Activated naive CD8-positive, alpha-beta T cell treated with anti-CD3 and anti-CD28 coated beads, Interleukin-2, amount 50 U/mL, for 16 hours (primary cell): ENCODE measurements around the gene HOXD12.

Experiments used
- DNase-seq: peaks from one replicate; pipeline ENCODE4 v3.0.0-alpha.2; 2020; ENCODE audit warnings: low read depth, low spot score

The HOXD12 gene

DNA sequence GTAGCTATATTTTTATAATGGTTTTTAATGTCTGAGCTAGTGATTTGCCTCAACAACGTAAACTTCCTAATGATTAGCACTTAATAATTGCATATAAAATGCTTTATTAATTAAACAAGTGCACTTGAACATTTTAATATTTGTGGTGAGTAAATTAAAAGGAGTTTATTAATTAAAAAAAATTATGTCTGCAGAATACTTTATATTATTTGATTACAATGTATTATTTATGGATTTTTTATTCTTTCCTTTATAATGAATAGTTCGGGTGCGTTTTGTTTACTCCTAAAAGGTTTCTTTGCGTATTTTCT lies 32.2 kb downstream of the HOXD12 start:
- DNase-seq, result no peak

DNA sequence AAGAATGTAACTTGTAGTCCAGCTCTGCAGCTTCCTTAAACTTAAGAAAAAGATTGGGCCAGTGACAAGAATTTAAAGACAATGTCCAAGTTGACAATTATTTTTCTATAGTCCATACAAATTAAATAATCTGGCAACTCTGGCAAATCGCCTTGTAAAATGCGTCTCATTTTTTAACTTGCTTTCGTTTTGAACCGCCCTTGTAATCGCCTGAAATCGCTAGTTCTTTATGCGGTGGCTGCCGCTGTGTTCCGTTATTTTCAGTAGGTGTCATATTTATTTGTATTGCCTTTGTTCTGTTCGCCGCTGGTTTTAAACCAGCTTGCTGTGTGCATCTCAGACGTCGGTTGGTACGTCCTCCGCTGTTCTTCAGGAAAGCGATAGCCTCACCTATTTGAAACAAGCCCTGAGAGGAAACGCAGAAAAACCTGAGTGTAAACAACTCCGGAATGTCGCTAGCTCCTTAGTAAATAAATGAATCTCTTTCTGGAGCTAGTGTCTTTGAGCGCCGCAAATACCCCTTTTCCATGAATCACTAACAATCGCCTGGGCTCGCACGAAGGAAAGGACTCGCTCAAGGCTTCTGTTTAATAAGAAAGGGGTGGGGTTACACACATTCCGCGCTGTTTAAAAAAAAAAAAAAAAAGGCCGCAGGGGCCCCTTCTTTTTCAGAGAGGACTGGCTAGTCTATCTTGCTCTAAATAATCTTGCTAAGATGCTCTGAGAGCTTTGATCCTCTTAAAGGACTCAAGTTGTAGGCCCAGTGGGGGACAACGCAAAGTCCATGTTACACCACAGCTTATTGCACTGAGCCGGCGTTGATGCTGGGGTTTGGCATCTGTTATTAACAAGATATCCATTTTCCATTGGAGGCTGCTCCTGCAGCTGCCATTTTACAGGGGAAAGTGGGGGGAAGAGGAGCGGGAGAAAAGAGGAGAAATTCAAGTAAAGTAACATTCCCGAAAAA lies 32.9 kb downstream of the HOXD12 start:
- no peak for DNase-seq

DNA sequence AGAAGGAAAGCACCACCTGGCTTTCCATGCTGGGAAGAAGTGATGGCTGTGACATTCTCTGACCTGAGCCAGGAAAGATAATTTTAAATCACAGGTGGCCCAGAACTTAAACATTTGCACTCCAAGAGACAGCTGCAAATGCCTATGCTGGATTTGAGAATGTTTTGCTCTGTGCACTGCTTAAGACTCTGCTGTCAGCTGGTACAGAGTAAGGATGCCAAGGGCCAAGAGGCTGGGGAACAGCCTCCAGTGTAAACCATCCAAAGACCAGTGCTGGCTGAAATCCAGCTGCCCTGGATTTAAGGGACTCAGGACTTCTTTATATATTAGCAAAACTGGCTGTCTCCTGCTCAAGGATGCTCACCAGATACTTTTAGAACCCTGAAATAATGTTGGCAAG lies 33.8 kb downstream of the HOXD12 start:
- DNase-seq, result no peak

DNA sequence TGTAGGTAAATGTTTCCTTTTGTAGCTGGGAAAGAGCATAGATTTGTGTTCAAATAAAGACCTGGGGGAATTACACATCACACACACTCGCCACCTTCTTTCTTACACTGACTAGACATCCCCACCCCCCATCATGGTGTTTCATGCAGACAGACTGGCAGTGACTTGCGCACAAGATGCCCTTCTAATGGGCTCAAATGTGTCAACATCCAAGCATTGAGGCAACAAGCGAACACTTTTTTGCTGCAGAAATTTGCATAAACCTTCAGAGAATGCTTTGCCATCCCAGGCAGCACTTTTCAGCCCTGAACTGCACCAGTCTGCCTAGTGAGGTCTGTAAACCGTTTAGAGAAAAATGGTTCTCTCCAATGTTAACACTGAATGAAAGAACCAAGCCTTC lies 34.4 kb downstream of the HOXD12 start:
- no peak for DNase-seq

DNA sequence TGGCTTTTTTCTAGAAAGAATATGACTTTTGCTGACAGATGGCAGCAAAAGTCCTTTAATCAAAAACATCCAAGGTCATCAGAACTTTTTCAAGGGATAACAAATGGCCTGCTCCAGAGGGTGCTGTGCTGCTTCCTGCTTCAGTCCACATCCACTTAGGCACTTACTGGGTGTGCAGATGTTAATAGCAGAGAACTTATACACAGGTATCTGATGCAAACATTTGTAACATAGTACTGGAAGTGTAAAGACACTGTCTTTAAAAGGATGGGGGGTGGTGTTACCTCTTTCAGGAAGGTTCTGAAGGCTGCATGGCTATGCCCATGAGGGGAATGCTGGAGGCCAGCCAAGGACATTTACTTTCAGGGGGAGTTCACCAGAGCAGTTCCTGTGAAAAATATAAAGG lies 35.4 kb downstream of the HOXD12 start:
- DNase-seq, result no peak

DNA sequence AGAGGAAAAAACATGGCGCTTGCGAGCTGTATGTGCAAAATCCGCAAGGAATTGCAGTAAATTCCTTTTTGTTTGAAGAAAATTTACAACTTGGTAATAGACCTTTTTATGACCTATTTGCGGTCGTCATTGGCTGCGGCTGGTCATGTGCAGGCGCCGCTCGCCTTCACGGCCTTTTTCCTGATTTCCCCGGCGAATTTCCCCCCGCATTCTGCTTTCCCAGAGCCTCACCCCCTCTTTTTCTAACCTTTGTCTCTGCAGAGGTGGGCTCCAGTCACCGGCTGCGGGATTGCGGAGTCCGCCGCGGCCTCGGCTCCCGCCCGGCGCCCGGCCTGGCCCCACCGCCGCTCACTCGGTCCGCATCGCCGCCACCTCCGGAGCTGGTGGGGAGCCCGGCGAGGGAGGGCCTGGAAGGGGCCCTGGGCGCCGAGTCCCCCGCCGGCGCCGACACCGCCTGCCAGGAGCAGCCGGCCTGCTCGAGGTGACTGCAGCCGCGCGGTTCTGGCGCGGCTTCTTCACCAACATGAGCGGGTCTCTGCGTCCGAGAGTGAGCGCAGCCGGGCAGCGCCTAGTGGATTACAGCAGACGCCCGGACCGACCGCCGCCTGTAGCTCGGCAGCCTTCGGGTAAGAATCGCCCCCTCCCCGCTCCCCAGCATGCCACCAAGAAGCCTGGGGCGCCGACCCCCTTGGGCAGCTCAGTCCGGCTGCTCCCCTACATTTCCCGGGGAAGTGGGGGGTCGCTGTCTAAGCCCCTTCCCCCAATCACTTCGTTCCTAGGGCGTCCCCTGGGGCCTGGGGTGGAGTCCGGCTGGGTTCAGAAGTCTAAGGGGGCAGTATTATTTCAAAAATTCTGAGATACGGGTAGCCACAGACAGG lies 37.0 kb downstream of the HOXD12 start:
- no peak for DNase-seq

DNA sequence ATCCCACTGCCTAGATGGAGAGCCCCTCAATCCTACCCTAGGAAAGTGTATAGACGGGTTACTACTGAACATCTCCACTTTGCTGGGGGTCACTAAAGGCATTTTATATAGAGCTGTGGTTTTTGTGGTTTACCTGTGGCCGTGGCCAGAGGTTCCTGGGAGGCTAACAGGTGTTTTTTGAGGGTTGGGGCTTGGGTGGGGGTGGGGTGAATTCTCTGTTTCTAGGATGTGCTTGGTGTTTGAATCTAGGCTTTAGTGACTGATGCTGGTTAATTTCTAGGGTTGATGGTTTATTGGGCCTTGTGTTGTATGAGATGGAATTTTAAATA lies 37.6 kb downstream of the HOXD12 start:
- no peak for DNase-seq

DNA sequence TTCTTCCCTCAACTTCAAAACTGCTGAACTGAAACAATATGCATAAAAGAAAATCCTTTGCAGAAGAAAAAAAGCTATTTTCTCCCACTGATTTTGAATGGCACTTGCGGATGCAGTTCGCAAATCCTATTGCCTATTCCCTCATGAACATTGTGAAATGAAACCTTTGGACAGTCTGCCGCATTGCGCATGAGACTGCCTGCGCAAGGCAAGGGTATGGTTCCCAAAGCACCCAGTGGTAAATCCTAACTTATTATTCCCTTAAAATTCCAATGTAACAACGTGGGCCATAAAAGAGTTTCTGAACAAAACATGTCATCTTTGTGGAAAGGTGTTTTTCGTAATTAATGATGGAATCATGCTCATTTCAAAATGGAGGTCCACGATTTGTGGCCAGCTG lies 38.3 kb downstream of the HOXD12 start:
- no peak for DNase-seq

DNA sequence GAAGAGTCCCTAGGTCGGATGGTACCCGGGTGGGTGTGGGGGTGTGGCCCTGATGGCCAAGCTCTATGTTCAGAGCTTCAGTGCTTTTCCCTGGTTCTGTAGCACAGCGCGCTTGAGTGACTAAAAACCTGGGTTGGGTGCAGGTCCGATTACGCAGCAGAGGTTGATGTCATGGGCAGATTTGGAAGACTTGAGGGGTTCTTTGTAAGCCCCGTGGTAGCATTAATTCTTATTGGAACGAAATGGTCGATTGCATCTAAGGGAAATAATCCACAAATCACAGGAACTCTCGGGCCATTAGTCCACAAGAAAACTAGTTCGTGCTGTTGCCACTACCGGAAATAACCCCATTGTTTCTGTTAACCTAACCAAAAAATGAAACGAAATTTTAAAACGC lies 38.9 kb downstream of the HOXD12 start:
- DNase-seq, result no peak

DNA sequence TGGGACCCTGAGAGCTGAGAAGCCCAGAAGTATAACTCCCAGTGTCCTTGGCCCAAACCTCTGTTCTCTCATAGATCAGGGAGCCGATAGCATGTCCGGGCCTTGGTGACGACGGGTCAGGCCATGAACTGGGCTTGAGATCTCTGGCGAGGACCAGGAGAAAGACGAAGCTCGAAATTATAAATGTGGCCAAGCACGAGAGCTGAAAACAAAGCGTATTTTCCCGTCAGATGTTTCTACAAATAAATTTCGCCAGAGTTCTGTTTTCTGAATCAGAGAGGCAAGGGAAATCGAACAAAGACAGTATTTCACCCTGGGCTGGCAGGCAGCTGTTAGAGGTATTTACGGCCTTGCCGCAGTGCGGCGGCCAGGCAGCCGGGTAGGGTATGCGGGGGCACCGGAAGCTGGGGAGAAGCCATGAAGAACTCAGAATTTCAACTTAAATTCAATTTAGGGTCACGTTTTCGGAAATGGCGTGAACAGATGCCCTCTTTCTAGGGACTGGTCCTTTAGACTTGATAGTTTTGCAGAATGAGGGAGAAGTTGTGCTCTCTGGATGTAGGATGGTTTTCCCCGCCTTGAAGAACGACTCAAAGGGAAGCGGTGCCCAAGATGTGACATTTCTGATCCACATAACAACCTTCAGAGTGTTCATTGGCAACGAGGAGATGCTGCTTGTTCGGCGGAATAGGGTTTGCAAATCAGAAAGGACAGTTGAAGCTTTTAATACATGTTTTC lies 39.5 kb downstream of the HOXD12 start:
- no peak for DNase-seq

DNA sequence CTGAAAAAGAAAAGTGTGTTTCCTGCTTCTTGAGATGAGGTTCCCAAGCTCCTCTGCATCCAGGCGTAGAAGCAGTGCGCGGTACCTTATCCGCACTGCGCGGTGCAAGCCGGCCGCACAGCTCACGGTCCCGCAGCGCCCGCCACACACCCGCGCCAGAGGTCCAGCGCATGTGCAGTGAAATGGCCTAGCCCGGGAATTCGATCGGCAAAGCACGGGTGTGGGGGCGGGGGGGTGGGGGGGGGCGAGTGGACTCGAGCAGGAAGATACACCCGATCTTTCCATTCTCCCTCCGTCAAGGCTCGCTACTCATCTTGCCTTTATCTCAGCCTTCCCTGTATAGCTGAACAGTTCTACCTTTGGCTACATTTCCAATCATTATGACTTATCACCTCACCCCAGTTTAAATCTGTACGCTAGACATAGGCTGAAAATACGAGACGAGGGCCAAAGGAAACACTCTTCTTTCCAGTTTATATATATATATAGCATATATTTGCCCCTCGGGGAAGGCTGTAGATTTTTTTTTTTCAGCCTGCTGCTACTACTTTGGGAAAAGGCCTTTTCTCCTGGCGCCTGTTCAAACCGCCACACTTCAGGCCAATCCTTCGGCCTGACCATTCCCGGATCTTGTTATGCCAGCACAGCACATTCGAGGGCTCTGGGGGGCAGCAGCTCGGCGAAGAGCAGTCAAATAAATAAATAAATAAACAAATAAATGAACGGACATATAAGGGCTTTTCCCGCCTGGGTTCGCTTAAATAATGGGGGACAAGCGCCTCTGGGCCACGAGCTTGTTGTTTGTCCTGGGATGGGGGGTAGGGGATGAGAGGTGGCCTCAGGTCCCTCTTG lies 40.3 kb downstream of the HOXD12 start:
- no peak for DNase-seq

DNA sequence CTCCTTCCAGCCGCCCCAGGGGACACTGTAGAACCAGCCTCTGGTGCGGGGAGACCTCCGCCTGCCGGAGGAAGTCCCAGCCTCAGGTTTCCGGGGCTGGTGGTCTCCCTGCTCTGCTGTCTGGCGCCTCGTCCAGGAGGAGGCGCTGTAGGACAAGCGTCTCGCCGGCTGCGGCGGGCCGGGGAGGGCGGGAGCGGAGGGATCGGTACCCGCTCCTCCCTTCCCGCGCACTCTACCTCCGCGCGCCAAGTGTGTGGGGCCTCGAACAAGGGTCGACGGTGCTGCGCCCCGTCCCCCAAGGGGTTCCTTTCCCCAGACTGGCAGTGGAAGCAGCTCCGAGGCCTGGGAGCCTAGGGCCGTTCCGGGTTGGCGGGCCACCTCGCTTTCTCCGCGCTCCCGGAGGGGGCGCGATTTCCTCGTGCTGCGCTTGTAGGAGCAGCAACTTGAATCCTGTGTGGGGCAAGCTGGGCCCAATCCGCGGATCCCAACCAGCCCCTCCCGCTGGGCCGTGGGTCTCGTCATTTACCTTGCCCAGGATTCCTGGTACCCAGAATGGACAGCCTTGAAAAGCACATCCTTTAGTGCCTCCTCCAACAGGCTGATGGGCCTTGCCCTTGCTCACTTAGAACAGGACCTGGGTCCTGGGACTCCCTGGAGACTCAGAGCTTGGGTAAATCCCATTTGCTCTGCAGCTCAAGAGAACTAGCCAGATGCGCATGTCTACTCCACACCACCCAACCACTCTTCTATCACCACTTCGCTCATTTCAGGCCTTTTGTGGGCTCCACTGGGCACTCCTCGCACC lies 41.1 kb downstream of the HOXD12 start:
- DNase-seq, result peak; percentile 46

DNA sequence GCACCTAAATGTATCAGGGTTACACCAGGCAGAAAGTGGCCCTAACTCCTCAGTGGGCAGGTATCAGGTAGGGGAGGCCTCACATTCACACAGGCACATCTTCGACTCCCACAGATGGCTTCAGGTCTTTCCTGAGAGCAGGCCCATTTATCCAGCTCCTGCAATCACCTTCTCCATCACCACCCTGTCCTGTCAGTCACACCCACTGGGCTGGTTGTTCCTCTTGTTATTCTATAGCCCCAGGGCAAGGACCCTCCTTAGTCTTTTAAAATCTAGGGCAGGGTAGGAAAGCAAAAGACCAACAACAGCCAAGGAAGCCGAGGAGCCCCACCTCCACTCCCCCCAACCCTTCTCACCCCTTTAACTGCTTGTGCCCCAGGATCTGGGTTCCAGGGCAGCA lies 42.7 kb downstream of the HOXD12 start:
- no peak for DNase-seq

DNA sequence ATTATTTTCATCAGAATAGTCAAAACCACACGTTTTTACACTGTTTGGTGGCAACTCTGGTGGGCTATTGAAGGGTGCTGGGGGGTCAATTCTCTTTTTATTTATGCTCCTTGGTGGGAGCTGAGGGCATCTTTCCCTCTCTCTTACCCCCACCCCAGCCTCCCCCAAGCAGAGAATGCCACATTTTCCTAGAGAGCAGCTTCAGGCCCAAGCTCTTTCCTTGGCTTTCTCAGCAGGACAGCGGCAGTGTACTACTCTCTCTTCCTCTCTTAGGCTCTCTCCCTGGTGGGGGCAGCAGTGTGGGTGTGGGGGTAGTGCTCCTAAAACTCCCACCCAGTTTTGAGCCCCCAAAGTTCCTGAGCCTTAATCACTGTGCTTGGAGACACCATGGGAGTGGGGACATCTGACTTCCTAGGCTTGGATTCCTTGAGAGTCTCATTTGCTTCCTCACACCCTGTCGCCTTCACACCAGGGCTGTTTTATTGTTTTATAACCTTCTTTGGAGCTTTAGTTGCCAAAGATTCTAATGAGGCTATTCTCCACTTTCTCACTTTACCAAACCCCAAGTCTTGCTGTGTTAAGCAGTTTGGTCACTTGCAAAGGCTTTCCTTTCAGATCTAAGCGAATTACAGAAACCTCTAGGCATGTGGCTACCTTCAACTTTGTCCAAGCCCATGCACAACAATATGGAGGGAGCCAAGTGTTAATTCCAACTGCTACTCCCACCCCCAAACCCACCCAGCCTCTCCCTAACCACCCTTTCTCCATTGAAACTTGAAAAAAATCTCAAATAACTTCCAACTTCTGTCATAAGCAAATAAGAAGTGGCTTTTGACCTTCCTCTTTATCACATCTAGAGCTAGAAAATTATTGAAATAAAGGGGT lies 45.7 kb downstream of the HOXD12 start:
- no peak for DNase-seq

DNA sequence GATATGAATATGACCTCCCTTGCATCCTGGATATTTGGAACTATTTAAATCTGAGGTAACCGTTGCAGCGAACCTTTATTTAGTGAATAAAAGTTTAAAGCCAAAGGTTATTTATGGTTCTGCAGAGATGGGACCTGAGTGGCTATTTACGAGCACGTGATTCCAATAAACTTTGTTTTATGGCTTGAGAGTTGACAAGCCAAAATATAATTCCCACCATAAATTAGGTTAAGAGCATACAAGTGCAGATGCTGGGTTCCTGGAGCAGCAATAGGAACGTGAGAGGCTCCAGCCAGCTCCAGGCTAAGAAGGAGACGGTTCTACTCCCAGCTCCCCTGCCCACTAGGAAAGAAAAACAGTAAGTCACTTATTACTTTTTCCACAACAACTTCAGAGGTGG lies 46.5 kb downstream of the HOXD12 start:
- no peak for DNase-seq

DNA sequence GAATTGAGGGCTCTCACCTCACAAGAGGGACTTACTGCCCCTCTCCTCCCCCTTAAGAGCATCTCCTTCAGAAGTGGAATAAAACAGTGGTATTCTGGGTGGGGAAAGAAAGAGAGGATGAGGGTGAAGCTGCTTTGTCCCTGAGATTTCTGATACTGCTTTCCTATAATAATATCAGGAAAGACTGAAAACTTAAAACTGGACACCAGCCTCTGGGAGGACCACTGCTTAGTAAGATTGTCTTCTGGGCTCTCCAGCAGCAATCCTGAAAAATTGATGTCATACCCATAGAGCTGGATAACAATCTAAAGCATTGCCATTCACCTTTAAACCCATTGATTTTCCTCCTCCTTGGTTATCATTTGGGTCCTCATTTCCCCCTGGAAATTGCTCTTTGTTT lies 47.0 kb downstream of the HOXD12 start:
- no peak for DNase-seq

DNA sequence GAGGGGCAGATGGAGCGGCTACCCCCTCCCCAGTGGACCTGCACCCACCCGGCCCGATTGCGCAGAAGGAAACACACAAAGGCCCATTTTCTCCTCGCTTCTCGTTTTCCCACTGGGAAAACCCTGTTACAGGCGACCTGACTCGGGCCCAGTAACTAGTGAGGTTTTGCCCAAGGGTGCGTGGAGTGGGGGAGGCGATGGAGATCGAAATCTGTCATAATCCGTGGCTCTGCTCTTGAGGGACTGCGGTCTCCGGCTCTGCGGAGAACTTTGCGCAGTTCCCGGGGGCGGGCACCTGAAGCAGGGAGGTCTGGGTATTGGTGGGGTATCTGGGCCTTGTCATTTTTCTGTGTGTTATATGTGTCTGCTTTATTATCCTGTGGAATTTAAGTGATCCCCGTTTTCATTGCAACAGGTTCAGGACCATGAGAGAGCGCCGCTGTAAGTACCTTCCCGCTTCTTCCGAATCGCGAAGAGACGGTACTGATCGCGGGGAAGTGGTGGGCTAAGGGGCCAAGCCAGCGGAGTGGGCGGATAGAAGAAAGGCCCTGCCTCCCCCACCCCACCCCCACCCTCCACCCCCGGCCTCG lies 47.7 kb downstream of the HOXD12 start:
- no peak for DNase-seq

DNA sequence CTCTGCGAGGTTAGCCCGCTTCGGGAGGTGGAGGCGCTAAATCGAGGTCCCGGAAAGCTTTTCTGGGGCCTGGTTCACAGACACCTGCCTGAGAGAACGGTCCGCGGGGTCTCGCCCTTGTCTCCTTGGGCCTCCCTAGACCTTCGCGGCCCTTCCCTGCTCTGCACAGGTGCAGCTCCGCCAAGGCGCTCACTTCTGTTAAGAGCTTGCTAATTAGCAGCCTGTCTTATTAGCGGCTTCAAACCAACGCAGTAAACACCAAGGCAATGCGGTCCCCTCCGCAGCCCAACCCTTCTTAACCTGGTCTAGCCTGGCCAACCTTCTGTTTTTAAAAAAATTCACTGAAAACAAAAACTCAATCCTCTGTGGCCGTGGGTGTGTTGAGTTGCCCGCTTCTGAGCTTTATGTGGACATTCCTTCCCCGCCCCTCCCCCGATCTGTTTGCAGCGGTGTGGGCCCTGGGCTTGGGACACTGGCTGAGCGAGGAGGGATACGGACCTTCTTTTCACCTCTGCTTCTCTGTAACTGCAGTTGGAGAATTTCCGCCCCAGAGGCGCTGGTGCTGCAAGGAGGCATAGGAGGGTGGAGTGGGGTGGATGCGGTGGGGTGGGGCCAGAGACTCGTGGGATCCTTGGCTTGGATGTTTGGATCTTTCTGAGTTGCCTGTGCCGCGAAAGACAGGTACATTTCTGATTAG lies 48.4 kb downstream of the HOXD12 start:
- no peak for DNase-seq
